NT2/D1 (cell line): Measurements from ENCODE around the gene TSEN2.

ENCODE experiments used
- YY1 ChIP-seq: IDR thresholded peaks from 2 replicates; pipeline ENCODE4 v1.6.1; 2011; ENCODE audit not compliant: insufficient read length, insufficient read depth
- ZNF274 ChIP-seq: IDR thresholded peaks from 2 replicates; pipeline ENCODE4 v1.6.1; 2011; ENCODE audit warnings: mild to moderate bottlenecking, low read depth, low read length

DNA sequence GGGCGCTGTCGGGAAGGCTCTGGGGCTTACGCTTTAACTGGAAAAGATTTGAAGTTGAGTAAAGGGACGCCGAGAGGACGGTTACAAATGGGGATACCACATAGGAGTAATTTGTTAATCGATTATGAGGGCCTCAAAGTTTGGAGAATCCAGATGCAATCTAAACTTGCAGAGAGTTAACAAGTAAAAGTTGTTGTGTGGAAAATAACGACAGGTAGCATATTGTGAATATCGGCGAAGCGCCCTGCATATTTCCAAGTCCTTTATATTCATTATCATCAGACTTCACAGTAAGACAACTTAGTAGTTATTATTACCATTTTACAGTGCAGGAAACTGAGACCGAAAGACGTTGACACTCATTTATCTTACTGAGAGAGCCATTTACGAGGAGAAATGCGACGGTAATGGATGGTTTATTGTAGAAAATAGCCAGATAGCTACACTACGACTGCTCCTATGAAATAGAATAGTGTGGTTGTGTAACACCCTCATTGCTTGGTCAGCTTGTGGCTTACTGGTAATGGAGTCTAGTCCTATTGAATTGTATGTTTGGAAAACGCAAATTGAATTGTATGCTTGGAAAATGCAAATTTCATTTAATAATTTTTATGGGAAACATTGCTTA is 73.3 kb downstream of the TSEN2 start:
- TF ChIP-seq YY1 = no peak
- TF ChIP-seq ZNF274 = no peak
